Medulla oblongata (tissue), 1 donor: Measurements from ENCODE around the gene RNU7-1.

Experiments
- DNase-seq: peaks from one replicate; pipeline ENCODE4 v3.0.0-alpha.2; 2015; ENCODE audit errors: extremely low spot score

RNU7-1 gene

GRCh38 chr12:6964605-6965025 is 21.0 kb downstream of the RNU7-1 start:
- no peak for DNase-seq

- peak; percentile 90 for DNase-seq
Observed at GRCh38 chr12:6965026-6965661, 21.5 kb downstream of the RNU7-1 start.

GRCh38 chr12:6965714-6966113 is 22.1 kb downstream of the RNU7-1 start:
- no peak for DNase-seq

- DNase-seq = no peak
Observed at GRCh38 chr12:6966351-6966750, 22.7 kb downstream of the RNU7-1 start.

GRCh38 chr12:6967651-6968100 is 24.1 kb downstream of the RNU7-1 start:
- no peak for DNase-seq

GRCh38 chr12:6968426-6968825 is 24.8 kb downstream of the RNU7-1 start:
- DNase-seq = no peak

- no peak for DNase-seq
Observed at GRCh38 chr12:6970096-6970527, 26.5 kb downstream of the RNU7-1 start.

- DNase-seq = no peak
Observed at GRCh38 chr12:6974180-6974579, 30.6 kb downstream of the RNU7-1 start.

GRCh38 chr12:6975297-6976032 is 31.8 kb downstream of the RNU7-1 start:
- no peak for DNase-seq

GRCh38 chr12:6977653-6978052 is 34.0 kb downstream of the RNU7-1 start:
- DNase-seq = no peak

- no peak for DNase-seq
Observed at GRCh38 chr12:6978188-6978587, 34.6 kb downstream of the RNU7-1 start.

GRCh38 chr12:6978611-6979011 is 35.0 kb downstream of the RNU7-1 start:
- DNase-seq = no peak

- DNase-seq = no peak
Observed at GRCh38 chr12:6979021-6979420, 35.4 kb downstream of the RNU7-1 start.

GRCh38 chr12:6979453-6979852 is 35.8 kb downstream of the RNU7-1 start:
- DNase-seq = no peak

GRCh38 chr12:6980075-6980474 is 36.5 kb downstream of the RNU7-1 start:
- DNase-seq = no peak

GRCh38 chr12:6980740-6981139 is 37.1 kb downstream of the RNU7-1 start:
- DNase-seq = no peak

- DNase-seq = no peak
Observed at GRCh38 chr12:6981152-6982052, 37.8 kb downstream of the RNU7-1 start.

GRCh38 chr12:6982532-6982931 is 38.9 kb downstream of the RNU7-1 start:
- no peak for DNase-seq

GRCh38 chr12:6987956-6988553 is 44.4 kb downstream of the RNU7-1 start:
- no peak for DNase-seq
